HepG2 (cell line): ENCODE data around the gene UBR3. TPM values are rescaled to one million over a fixed set of nuclear protein-coding genes. Genes with fewer than 3 reads are reported as not detected.

Experiments used
- CCDC6 ChIP-seq: sonication (generic); formaldehyde crosslinking; IDR thresholded peaks from 2 replicates; pipeline ENCODE4 v1.8.1; 2022; ENCODE audit warnings: mild to moderate bottlenecking, missing genetic modification reagents, moderate library complexity
- GATA4 ChIP-seq: sonication (generic); IDR thresholded peaks from 2 replicates; pipeline ENCODE4 v1.6.1; 2016; ENCODE audit warnings: antibody characterized with exemption, low read depth, borderline replicate concordance
- HOXD1 ChIP-seq: sonication (generic); formaldehyde crosslinking; IDR thresholded peaks from 2 replicates; pipeline ENCODE4 v1.5.0; 2020; ENCODE audit warnings: missing genetic modification reagents
- ISL2 ChIP-seq: sonication (generic); formaldehyde crosslinking; IDR thresholded peaks from 2 replicates; pipeline ENCODE4 v1.5.0; 2020; ENCODE audit warnings: missing genetic modification reagents
- KAT2B ChIP-seq: fragments of 150-350 bp; IDR thresholded peaks from 2 replicates; pipeline ENCODE4 v1.6.1; 2014; ENCODE audit warnings: low read depth, low read length, borderline replicate concordance
- KDM5B ChIP-seq: sonication (generic); formaldehyde crosslinking; IDR thresholded peaks from 2 replicates; pipeline ENCODE4 v1.4.0; 2020; ENCODE audit warnings: missing genetic modification reagents, mild to moderate bottlenecking, borderline replicate concordance
- MED1 ChIP-seq: sonication (generic); formaldehyde crosslinking; IDR thresholded peaks from 2 replicates; pipeline ENCODE4 v1.4.0; 2020; ENCODE audit warnings: missing genetic modification reagents
- NCOR1 ChIP-seq: fragments of 200-600 bp; sonication (generic); IDR thresholded peaks from 2 replicates; pipeline ENCODE4 v1.7.0; 2017; ENCODE audit warnings: antibody characterized with exemption, low read length, borderline replicate concordance
- NFATC3 ChIP-seq: sonication (generic); formaldehyde crosslinking; IDR thresholded peaks from 2 replicates; pipeline ENCODE4 v1.5.1; 2020; ENCODE audit warnings: mild to moderate bottlenecking, missing genetic modification reagents
- SIN3B ChIP-seq: fragments of 150-350 bp; IDR thresholded peaks from 2 replicates; pipeline ENCODE4 v1.6.1; 2014; ENCODE audit warnings: low read length
- SIX4 ChIP-seq: sonication (generic); formaldehyde crosslinking; IDR thresholded peaks from 2 replicates; pipeline ENCODE4 v1.4.0; 2020; ENCODE audit warnings: missing genetic modification reagents
- ZBTB38 ChIP-seq: sonication (generic); formaldehyde crosslinking; IDR thresholded peaks from 2 replicates; pipeline ENCODE4 v1.5.1; 2020; ENCODE audit warnings: mild to moderate bottlenecking, missing genetic modification reagents
- ZKSCAN8 ChIP-seq: IDR thresholded peaks from 2 replicates; pipeline ENCODE4 v1.6.1; 2016; ENCODE audit warnings: borderline replicate concordance, missing genetic modification reagents, missing compliant biosample characterization
- ZNF282 ChIP-seq: fragments of 450-650 bp; IDR thresholded peaks from 2 replicates; pipeline ENCODE4 v1.6.1; 2018; ENCODE audit not compliant: partially characterized antibody
- ZNF563 ChIP-seq: sonication (generic); formaldehyde crosslinking; IDR thresholded peaks from 2 replicates; pipeline ENCODE4 v1.8.0; 2022; ENCODE audit warnings: mild to moderate bottlenecking, moderate library complexity, missing genetic modification reagents
- ZNF605 ChIP-seq: sonication (generic); formaldehyde crosslinking; IDR thresholded peaks from 2 replicates; pipeline ENCODE4 v1.8.0; 2022; ENCODE audit warnings: mild to moderate bottlenecking, missing genetic modification reagents
- ZNF616 ChIP-seq: sonication (generic); formaldehyde crosslinking; IDR thresholded peaks from 2 replicates; pipeline ENCODE4 v1.5.0; 2020; ENCODE audit warnings: low read depth, mild to moderate bottlenecking, missing genetic modification reagents
- ZNF619 ChIP-seq: sonication (generic); formaldehyde crosslinking; IDR thresholded peaks from 2 replicates; pipeline ENCODE4 v1.4.0; 2020; ENCODE audit warnings: mild to moderate bottlenecking, missing genetic modification reagents
- ZSCAN31 ChIP-seq: sonication (generic); formaldehyde crosslinking; IDR thresholded peaks from 2 replicates; pipeline ENCODE4 v1.5.0; 2020; ENCODE audit warnings: low read depth, mild to moderate bottlenecking, missing genetic modification reagents
- polyA plus RNA-seq, 8 experiments: library from polyadenylated mRNA; depleted of rRNA in 3 of 8; stranded (reverse) in 7 of 8; unstranded in 1 of 8; fragments of >200 nt; fragmentation: Illumina TruSeq in 4 of 8; extraction: Trizol in 4 of 8; gene quantifications; 2 replicates each; pipeline versions ENCODE4 v1.2.1 to v1.2.3, GENCODE V29; 2011 to 2016; ENCODE audit warnings: low read depth in 4 of 8, missing spikeins in 1 of 8, mixed read lengths in 1 of 8; ENCODE audit not compliant: insufficient read depth in 1 of 8
- total RNA-seq, 5 experiments: library from RNA; depleted of rRNA; stranded (reverse); fragments of >200 nt; fragmentation: Illumina TruSeq; extraction: Trizol; gene quantifications; 2 replicates each; pipeline ENCODE4 v1.2.3, GENCODE V29; 2016; ENCODE audit warnings: low read depth in 1 of 5
- TF ChIP-seq, protein P1 (sequence below): sonication (generic); formaldehyde crosslinking; IDR thresholded peaks from 2 replicates; pipeline ENCODE4 v1.4.0; 2020; ENCODE audit warnings: missing genetic modification reagents
- TF ChIP-seq, protein P2 (sequence below): sonication (generic); formaldehyde crosslinking; IDR thresholded peaks from 2 replicates; pipeline ENCODE4 v1.4.0; 2020; ENCODE audit warnings: missing genetic modification reagents
- TF ChIP-seq, protein P3 (sequence below): sonication (generic); formaldehyde crosslinking; IDR thresholded peaks from 2 replicates; pipeline ENCODE4 v1.4.0; 2020; ENCODE audit warnings: missing genetic modification reagents, borderline replicate concordance

The UBR3 gene
- total and polyA plus RNA-seq, 2 of the 13 experiments (the other 11 are each of a cell fraction or from before 2014, with no cell fraction given), result 15.1 to 28.0 TPM

DNA sequence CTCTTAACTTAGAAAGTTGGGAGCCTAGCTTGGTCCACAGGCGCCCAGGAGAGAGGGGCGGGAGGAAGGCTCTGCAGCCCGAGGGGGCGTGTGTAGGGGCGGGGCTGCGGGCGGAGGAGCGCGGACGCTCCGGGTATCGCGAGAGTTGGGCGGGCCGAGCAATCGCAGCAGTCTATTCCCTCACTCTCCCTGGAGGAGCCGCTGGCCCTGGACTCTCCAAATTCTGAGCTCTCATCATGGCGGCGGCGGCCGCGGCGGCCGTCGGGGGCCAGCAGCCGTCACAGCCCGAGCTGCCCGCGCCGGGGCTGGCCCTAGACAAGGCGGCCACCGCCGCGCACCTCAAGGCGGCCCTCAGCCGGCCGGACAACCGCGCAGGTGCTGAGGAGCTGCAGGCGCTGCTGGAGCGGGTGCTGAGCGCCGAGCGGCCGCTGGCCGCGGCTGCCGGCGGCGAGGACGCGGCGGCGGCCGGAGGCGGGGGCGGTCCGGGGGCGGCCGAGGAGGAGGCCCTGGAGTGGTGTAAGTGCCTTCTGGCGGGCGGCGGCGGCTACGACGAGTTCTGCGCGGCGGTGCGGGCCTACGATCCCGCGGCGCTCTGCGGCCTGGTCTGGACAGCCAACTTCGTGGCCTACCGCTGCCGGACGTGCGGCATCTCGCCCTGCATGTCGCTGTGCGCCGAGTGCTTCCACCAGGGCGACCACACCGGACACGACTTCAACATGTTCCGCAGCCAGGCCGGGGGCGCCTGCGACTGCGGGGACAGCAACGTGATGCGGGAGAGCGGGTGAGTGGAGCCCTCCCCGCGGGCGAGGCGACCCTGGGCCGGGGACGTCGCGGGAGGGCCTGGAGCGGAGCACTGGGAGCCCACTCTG, at the start of gene UBR3 (continued):
- TF ChIP-seq, protein P1, sequence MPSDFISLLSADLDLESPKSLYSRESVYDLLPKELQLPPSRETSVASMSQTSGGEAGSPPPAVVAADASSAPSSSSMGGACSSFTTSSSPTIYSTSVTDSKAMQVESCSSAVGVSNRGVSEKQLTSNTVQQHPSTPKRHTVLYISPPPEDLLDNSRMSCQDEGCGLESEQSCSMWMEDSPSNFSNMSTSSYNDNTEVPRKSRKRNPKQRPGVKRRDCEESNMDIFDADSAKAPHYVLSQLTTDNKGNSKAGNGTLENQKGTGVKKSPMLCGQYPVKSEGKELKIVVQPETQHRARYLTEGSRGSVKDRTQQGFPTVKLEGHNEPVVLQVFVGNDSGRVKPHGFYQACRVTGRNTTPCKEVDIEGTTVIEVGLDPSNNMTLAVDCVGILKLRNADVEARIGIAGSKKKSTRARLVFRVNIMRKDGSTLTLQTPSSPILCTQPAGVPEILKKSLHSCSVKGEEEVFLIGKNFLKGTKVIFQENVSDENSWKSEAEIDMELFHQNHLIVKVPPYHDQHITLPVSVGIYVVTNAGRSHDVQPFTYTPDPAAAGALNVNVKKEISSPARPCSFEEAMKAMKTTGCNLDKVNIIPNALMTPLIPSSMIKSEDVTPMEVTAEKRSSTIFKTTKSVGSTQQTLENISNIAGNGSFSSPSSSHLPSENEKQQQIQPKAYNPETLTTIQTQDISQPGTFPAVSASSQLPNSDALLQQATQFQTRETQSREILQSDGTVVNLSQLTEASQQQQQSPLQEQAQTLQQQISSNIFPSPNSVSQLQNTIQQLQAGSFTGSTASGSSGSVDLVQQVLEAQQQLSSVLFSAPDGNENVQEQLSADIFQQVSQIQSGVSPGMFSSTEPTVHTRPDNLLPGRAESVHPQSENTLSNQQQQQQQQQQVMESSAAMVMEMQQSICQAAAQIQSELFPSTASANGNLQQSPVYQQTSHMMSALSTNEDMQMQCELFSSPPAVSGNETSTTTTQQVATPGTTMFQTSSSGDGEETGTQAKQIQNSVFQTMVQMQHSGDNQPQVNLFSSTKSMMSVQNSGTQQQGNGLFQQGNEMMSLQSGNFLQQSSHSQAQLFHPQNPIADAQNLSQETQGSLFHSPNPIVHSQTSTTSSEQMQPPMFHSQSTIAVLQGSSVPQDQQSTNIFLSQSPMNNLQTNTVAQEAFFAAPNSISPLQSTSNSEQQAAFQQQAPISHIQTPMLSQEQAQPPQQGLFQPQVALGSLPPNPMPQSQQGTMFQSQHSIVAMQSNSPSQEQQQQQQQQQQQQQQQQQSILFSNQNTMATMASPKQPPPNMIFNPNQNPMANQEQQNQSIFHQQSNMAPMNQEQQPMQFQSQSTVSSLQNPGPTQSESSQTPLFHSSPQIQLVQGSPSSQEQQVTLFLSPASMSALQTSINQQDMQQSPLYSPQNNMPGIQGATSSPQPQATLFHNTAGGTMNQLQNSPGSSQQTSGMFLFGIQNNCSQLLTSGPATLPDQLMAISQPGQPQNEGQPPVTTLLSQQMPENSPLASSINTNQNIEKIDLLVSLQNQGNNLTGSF, result no peak
- TF ChIP-seq ZKSCAN8 (CRISPR knock-in tag) (peak; percentile 66; the same call in 1 of the 2 replicates), CCDC6 (CRISPR knock-in tag) (peak; percentile 6; the same call in 1 of the 2 replicates), ZSCAN31 (peak; percentile 48), ZNF282 (no peak), ZNF605 (CRISPR knock-in tag) (0 out of 2 replicates have a peak, but pooled peaks have one; percentile 54), SIN3B (peak; percentile 55; the same call in 1 of the 2 replicates), ZNF616 (CRISPR knock-in tag) (no peak), SIX4 (CRISPR knock-in tag) (peak; percentile 24; the same call in 1 of the 2 replicates), NCOR1 (no peak), HOXD1 (CRISPR knock-in tag) (peak; percentile 17; the same call in 1 of the 2 replicates), GATA4 (no peak; the same call in 1 of the 2 replicates), KAT2B (no peak), MED1 (CRISPR knock-in tag) (0 out of 2 replicates have a peak, but pooled peaks have one; percentile 6), ZNF563 (CRISPR knock-in tag) (peak; percentile 83), ZNF619 (CRISPR knock-in tag) (no peak; the same call in 1 of the 2 replicates), ZBTB38 (CRISPR knock-in tag) (peak; percentile 28; the same call in 1 of the 2 replicates), NFATC3 (CRISPR knock-in tag) (0 out of 2 replicates have a peak, but pooled peaks have one; percentile 34), KDM5B (0 out of 2 replicates have a peak, but pooled peaks have one; percentile 22), ISL2 (CRISPR knock-in tag) (peak; percentile 52; the same call in 1 of the 2 replicates)
- TF ChIP-seq, protein P2, sequence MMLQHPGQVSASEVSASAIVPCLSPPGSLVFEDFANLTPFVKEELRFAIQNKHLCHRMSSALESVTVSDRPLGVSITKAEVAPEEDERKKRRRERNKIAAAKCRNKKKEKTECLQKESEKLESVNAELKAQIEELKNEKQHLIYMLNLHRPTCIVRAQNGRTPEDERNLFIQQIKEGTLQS, result no peak; the same call in 1 of the 2 replicates
- TF ChIP-seq, protein P3, sequence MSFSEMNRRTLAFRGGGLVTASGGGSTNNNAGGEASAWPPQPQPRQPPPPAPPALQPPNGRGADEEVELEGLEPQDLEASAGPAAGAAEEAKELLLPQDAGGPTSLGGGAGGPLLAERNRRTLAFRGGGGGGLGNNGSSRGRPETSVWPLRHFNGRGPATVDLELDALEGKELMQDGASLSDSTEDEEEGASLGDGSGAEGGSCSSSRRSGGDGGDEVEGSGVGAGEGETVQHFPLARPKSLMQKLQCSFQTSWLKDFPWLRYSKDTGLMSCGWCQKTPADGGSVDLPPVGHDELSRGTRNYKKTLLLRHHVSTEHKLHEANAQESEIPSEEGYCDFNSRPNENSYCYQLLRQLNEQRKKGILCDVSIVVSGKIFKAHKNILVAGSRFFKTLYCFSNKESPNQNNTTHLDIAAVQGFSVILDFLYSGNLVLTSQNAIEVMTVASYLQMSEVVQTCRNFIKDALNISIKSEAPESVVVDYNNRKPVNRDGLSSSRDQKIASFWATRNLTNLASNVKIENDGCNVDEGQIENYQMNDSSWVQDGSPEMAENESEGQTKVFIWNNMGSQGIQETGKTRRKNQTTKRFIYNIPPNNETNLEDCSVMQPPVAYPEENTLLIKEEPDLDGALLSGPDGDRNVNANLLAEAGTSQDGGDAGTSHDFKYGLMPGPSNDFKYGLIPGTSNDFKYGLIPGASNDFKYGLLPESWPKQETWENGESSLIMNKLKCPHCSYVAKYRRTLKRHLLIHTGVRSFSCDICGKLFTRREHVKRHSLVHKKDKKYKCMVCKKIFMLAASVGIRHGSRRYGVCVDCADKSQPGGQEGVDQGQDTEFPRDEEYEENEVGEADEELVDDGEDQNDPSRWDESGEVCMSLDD (CRISPR knock-in tag), result no peak
